K562 (cell line): Measurements from ENCODE around the gene KRTAP19-4.

Experiments
- BDP1 ChIP-seq: IDR thresholded peaks from 3 replicates; pipeline ENCODE4 v1.6.1; 2011; ENCODE audit not compliant: insufficient read length, insufficient read depth
- CHCHD3 ChIP-seq: fragments of 250-450 bp; sonication (Bioruptor Pico); IDR thresholded peaks from 2 replicates; pipeline ENCODE4 v2.1.2; 2022; ENCODE audit warnings: mild to moderate bottlenecking
- CTCF ChIP-seq, 3 experiments: IDR thresholded peaks in 2 of 3; conservative IDR thresholded peaks in 1 of 3; 2 replicates each; pipeline ENCODE4 v1.5.1; 2011 to 2012; ENCODE audit warnings: low read length in 3 of 3, mild to moderate bottlenecking in 3 of 3, control low read depth in 2 of 3, improper control_type of control experiment in 1 of 3, inconsistent platforms in 1 of 3, low read depth in 1 of 3, mixed read lengths in 1 of 3, moderate library complexity in 1 of 3; ENCODE audit not compliant: insufficient read depth in 2 of 3
- EP300 ChIP-seq: IDR thresholded peaks from 2 replicates; pipeline ENCODE4 v1.6.1; 2012; ENCODE audit warnings: low read length, improper control_type of control experiment
- NFIC ChIP-seq: fragments of 450-650 bp; IDR thresholded peaks from 2 replicates; pipeline ENCODE4 v1.6.1; 2017; ENCODE audit warnings: mild to moderate bottlenecking, inconsistent platforms
- TAF7 ChIP-seq: fragments of 450-650 bp; IDR thresholded peaks from 2 replicates; pipeline ENCODE4 v1.6.1; 2016; ENCODE audit warnings: missing genetic modification characterization, missing compliant biosample characterization
- ZBTB26 ChIP-seq: fragments of 450-650 bp; formaldehyde crosslinking; IDR thresholded peaks from 2 replicates; pipeline ENCODE4 v1.4.0; 2022; ENCODE audit warnings: missing genetic modification characterization
- ZNF3 ChIP-seq: fragments of 250-450 bp; sonication (Bioruptor Pico); IDR thresholded peaks from 2 replicates; pipeline ENCODE4 v1.5.0; 2021; ENCODE audit warnings: mild to moderate bottlenecking, moderate library complexity
- ZNF583 ChIP-seq: fragments of 250-450 bp; sonication (Bioruptor Pico); IDR thresholded peaks from 2 replicates; pipeline ENCODE4 v1.4.0; 2020

- TF ChIP-seq EP300: no peak
- no peak for TF ChIP-seq CHCHD3
- TF ChIP-seq ZNF3: no peak
- TF ChIP-seq BDP1: no peak
- no peak for TF ChIP-seq NFIC
- no peak for TF ChIP-seq ZNF583 (CRISPR knock-in tag)
- no peak for TF ChIP-seq TAF7 (tag)
- TF ChIP-seq CTCF (IDR thresholded peaks at IDR 0.05 in 2 of 3, conservative IDR thresholded peaks at IDR 0.05 in 1 of 3; ENCODE audit: insufficient read depth in 2 of 3, low read depth in 1 of 3, low read length in 3 of 3): no peak
- no peak for TF ChIP-seq ZBTB26
Measured at GRCh38 chr21:30487336-30487735, 9.6 kb downstream of the KRTAP19-4 start, which contains the start of gene KRTAP19-2.
